HG02623 (cell line): ENCODE results near the gene RGS9.
"Not testable (repeated sequence)": the region's sequence is repeated elsewhere in the genome, so short reads cannot be mapped to it uniquely, and the experiment has no call there.

ENCODE experiments used
- ATAC-seq: cut with Tn5 transposase; IDR thresholded peaks from one replicate; pipeline ENCODE4 v1.9.1; 2021; ENCODE audit warnings: moderate library complexity; ENCODE audit not compliant: unreplicated experiment

RGS9 gene

DNA sequence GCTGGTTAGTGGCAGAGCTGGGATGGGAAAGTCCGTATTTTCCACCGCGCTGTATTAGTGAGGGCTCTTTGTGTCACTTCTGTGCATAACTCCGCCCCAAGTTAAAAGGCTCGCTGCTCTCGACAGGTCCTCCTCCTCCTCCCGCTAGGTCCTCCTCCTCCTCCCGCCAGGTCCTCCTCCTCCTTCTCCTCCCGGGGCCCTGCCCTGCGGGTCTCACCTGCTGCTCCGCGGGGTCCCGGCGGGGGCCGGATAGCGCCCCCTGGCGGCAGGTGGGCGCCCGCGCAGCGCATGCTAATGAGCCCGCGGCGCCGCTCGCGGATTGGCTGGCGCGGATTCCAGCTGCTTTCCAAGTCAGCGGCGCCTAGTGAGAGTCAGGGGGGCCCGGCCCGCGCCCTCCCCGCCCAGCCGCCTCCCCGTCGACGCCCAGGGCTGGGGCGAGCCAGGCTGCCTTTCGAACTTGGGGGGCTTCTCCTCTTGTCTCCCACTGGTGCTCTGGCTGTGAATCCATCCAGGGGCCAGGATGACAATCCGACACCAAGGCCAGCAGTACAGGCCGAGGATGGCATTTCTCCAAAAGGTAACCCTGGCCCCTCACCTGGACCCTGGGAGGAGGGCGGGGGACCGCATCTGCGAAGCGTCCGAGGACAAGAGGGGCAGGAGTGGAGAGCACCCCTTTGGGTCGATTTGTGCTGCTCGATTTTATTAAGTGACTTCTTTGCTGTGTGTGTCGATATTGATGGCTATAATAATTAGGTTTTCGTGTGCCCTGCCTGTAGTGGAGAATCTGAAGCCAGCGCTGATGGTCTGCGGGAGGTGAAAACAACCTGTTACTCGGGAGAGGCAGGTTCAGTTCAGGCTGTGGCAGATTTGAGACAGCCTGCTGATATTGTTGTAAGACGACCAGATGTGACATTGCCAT, at the start of gene RGS9:
Gene RGS9, plus strand, starts transcription at position 350 of the 919 bp plus-strand sequence. Its CDS starts 171 bp downstream, at position 521.
- ATAC-seq: peak; percentile 90

DNA sequence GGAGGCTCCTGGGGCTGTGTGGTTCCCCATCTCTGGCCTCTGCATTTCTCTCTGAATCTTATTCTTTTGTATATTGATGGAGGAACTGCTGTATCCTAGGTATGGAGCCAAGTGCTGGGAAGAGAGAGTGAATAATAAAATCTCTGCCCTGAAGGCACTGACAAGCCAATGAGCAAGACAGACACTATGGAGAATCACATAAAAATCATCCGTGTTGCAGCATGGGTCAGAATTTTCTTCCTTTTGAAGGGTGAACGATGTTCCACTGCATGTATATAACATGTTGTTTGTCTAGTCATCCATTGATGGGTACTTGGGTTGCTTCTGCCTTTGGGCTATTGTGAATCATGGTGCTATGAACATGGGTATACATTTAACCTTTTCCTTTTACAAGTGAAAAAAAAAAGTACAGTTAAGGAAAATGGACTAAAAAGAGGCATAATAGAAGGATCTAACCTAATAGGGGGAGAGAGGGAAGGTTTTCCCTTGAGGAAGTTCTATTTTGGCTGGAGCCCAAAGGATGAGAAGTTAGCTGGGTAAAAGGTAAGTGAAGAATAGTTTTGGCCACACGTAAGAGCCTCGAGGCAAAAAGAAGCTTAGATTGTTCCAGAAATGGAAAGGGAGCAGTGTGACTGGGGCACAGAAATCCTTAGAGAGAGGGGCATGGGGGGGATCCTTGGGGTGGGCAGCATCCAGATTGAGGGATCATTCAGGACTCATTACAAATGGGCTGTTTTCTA, 48.4 kb upstream of the RGS9 start:
- ATAC-seq: no peak

DNA sequence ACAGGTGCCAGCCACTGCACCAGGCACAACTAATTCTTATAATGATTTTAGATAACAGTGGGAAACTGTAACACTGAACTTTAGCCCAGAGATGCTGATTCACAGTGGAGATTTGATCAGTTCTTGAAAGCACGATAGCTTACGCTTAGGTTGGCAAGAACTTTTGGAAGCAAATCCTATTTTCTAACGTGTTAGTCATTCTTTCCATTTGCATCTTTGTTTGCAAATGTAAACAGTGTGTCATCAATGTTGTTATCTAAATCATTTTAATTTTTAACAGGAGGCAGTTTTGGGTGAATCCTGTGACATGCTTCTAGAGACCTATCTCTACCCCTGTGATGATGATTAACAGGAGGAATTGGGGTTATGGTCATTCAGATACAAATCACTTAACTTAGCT, 44.9 kb upstream of the RGS9 start:
- ATAC-seq: no peak

DNA sequence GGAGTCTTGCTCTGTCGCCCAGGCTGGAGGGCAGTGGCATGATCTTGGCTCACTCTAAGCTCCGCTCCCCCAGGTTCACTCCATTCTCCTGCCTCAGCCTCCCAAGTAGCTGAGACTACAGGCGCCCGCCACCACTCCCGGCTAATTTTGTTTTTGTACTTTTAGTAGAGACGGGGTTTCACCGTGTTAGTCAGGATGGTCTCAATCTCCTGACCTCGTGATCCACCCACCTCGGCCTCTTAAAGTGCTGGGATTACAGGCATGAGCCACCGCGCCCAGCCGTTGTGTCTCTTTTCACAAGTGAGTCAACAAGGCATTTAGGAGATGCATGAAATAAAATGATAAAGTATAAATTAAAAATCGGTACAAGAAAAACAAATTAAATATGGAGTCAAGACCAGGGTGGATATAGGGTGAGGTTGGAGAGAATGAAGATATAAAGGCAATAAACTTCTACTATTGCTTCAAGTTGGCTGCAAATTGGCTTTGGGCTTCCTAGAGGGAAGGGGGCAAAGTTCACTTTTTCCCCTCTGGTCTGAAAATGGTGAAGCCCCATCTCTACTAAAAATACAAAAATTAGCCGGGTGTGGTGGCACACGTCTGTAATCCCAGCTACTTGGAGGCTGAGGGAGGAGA, 44.3 kb upstream of the RGS9 start:
- ATAC-seq: not testable (repeated sequence)

DNA sequence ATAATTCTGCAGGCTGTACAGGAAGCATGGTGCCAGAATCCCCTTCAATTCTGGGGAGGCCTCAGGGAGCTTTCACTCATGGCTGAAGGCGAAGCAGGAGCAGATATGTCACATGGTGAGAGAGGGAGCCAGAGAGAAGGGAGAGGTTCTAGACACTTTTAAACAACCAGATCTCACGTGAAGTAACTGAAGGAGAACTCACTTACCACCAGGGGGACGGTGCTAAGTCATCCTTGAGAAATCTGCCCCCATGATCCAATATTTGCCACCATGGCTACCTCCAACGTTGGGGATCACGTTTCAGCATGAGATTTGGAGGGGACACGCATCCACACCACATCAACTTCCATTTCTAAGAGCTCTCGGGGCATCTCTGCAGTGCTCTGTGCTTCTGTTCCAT, 43.2 kb upstream of the RGS9 start:
- no peak for ATAC-seq

DNA sequence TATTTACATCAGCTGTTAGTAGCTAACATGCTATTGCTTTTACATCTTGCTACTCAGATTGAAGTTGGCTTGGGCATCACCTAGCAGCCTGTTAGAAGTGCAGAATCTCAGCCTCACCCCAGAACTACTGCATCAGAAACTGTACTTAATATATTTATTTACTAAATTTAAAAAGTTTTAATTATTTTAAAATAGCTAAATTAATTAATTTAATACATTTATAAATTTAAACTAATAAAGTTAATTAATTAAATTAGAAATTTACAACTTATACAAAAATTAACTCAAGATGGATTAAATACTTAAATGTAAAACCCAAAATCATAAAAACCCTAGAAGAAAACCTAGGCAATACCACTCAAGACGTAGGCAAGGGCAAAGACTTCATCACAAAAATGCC, 41.7 kb upstream of the RGS9 start:
- ATAC-seq: no peak

DNA sequence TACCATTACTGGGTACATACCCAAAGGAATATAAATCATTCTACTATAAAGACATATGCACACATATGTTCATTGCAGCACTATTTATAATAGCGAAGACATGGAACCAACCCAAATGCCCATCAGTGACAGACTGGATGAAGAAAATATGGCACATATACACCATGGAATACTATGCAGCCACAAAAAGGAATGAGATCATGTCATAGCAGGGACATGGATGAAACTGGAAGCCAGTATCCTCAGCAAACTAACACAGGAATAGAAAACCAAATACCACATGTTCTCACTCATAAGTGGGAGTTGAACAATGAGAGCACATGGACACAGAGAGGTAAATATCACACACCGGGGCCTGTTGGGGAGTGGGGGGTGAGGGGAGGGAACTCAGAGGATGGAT, 40.8 kb upstream of the RGS9 start:
- ATAC-seq: not testable (repeated sequence)

- no peak for ATAC-seq
Measured at GRCh38 chr17:65097110-65097509, 40.1 kb upstream of the RGS9 start.

DNA sequence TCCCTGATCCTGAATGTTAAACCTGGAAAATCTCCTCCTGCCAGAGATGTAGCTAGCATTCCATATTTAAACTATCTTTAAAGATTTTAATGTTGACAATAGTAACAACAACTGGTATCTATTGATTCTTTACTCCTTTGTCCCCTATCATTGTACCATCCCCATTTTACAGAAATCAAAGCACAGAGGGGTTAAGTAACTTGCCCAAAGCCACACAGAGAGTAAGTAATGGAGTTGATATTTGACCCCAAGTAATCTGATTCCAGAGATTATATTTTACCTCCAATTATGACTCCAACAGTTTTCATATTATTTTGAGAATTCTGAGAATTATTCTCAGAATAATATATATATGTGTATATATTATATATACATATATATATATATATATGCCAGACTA, 37.7 kb upstream of the RGS9 start:
- no peak for ATAC-seq

- peak; percentile 69 for ATAC-seq
Measured at GRCh38 chr17:65099941-65100315, 37.2 kb upstream of the RGS9 start.

GRCh38 chr17:65100316-65101140, 36.6 kb upstream of the RGS9 start:
- peak; percentile 67 for ATAC-seq

- ATAC-seq: no peak
Measured at GRCh38 chr17:65101371-65101770, 35.8 kb upstream of the RGS9 start.

DNA sequence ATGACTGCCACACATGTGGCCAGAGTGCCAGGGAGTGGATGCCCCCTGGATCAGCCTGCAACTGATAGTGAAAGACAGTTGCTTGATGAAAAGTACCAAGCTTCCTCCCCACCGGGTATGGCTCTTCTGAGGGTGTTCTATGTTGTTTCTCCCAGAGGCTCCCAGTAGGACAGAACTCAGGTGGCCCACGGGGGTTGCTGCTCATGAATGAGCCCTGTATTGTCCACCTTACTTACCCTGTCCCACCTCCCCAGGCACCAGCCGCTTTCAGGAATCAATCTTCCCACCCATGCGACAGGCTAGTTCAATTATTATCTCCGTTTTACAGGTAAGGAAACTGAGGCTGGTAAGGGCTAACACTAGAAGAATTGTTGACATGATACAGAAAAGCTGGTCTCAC, 34.9 kb upstream of the RGS9 start:
- no peak for ATAC-seq

GRCh38 chr17:65102788-65103187, 34.4 kb upstream of the RGS9 start:
- ATAC-seq: no peak

GRCh38 chr17:65103431-65103830, 33.7 kb upstream of the RGS9 start:
- ATAC-seq: no peak

DNA sequence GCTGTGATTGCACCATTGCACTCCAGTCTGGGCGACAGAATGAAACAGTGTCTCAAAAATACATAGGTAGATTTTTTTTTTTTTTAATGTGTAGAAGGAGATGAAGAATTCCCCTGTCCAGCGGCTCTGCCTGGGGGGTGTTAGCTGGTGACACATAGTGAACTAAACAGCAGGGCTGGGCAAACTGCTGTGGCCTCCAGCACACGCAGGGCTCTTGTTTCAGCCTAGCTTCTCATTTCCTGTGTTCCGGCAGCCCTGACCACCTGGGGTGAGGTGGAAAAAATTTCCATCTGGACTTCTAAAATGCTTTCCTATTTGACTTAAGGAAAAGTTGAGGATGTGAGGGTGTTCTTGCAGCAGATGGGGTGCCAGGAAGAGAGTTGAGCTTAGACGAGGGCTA, 33.3 kb upstream of the RGS9 start:
- ATAC-seq: no peak

DNA sequence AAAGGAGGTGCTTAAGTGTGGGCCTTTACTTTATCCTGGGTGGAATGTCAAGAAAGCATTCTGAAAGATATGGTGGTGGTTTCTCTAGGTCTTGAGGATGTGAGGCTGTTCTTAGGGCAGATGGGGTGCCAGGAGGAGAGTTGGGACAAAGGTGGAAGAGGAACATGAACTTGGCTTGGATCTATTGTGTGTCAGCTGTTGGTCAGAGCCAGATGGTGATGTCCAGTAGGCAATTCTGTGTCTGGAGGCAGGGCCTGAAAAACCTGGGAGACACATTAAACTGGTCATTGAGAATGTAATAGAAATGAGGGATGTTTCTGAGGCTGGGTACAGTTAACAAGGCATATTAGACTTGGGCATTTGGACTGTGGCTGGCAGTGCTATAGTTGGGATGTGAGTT, 32.6 kb upstream of the RGS9 start:
- ATAC-seq: no peak

DNA sequence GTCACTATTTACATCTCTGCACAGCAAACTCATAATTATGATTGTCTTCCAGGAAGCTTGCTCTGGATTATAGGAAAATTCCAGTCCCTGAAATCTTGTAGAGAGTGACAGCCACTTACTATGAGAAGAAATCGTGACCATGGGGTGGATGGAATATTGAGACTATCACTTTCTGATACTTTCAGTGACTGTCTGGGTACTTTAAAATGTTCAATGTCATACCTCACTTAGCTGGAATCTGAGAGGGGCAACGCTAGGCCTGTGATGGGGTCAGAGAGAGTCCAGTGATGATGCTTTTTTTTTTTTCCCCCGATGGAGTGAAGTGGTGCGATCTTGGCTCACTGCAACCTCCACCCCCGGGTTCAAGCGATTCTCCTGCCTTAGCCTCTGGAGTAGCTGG, 32.2 kb upstream of the RGS9 start:
- ATAC-seq: no peak

GRCh38 chr17:65108152-65108551, 29.0 kb upstream of the RGS9 start:
- no peak for ATAC-seq

- no peak for ATAC-seq
Measured at GRCh38 chr17:65109543-65109942, 27.6 kb upstream of the RGS9 start.
